Measurements from ENCODE around the gene PRR16.

- no peak for TF ChIP-seq CTCF (IDR thresholded peaks at IDR 0.05; ENCODE audit: insufficient read depth, low read length, poor library complexity, severe bottlenecking)
- no peak for TF ChIP-seq EZH2phosphoT487 (conservative IDR thresholded peaks at IDR 0.05; ENCODE audit: low read length)
Observed at GRCh38 chr5:120706877-120707276, 242.8 kb downstream of the PRR16 start.
